SKM-1 treated with dmso at 0.1 percent for 144 hours (cell line): ENCODE results near the gene LRRC7.
"Not testable (repeated sequence)": the region's sequence is repeated elsewhere in the genome, so short reads cannot be mapped to it uniquely, and the experiment has no call there.

Experiments used
- DNase-seq: peaks from one replicate; lab custom pipeline; 2025; ENCODE audit not compliant: unreplicated experiment; lab: John Stamatoyannopoulos, UW

The LRRC7 gene

GRCh38 chr1:69693921-69694675 lies 126.4 kb downstream of the LRRC7 start:
- DNase-seq = no peak

GRCh38 chr1:69697340-69697739 lies 129.6 kb downstream of the LRRC7 start:
- no peak for DNase-seq

- DNase-seq = no peak
These were observed 133.0 kb downstream of the LRRC7 start for GRCh38 chr1:69700770-69701169.

GRCh38 chr1:69702085-69702484 lies 134.4 kb downstream of the LRRC7 start:
- DNase-seq = no peak

- no peak for DNase-seq
These were observed 138.8 kb downstream of the LRRC7 start for GRCh38 chr1:69706473-69706872.

GRCh38 chr1:69707103-69707502 lies 139.4 kb downstream of the LRRC7 start:
- no peak for DNase-seq

GRCh38 chr1:69710484-69711189 lies 142.9 kb downstream of the LRRC7 start:
- DNase-seq = no peak

GRCh38 chr1:69711190-69711930 lies 143.6 kb downstream of the LRRC7 start:
- no peak for DNase-seq

GRCh38 chr1:69717834-69718233 lies 150.1 kb downstream of the LRRC7 start:
- not testable (repeated sequence) for DNase-seq

- no peak for DNase-seq
These were observed 160.5 kb downstream of the LRRC7 start for GRCh38 chr1:69728206-69728605.

- no peak for DNase-seq
These were observed 165.3 kb downstream of the LRRC7 start for GRCh38 chr1:69733061-69733460.

GRCh38 chr1:69737527-69738185 lies 169.9 kb downstream of the LRRC7 start:
- DNase-seq = peak; percentile 67

- no peak for DNase-seq
These were observed 170.9 kb downstream of the LRRC7 start for GRCh38 chr1:69738458-69739250.

GRCh38 chr1:69739251-69739605 lies 171.5 kb downstream of the LRRC7 start:
- DNase-seq = no peak

- no peak for DNase-seq
These were observed 175.4 kb downstream of the LRRC7 start for GRCh38 chr1:69743146-69743545.

- DNase-seq = no peak
These were observed 176.7 kb downstream of the LRRC7 start for GRCh38 chr1:69744381-69744780.

- DNase-seq = no peak
These were observed 179.5 kb downstream of the LRRC7 start for GRCh38 chr1:69747207-69747606.

- DNase-seq = no peak
These were observed 182.9 kb downstream of the LRRC7 start for GRCh38 chr1:69750638-69751037.

GRCh38 chr1:69752831-69753230 lies 185.1 kb downstream of the LRRC7 start:
- no peak for DNase-seq

GRCh38 chr1:69754521-69754920 lies 186.8 kb downstream of the LRRC7 start:
- DNase-seq = no peak

- DNase-seq = no peak
These were observed 187.9 kb downstream of the LRRC7 start for GRCh38 chr1:69755647-69756046.
